ENCODE data around the gene LRRC61.
"Not testable (repeated sequence)": the region's sequence is repeated elsewhere in the genome, so short reads cannot be mapped to it uniquely, and the experiment has no call there.

LRRC61 gene

GRCh38 chr7:150296802-150297201 is 26.4 kb upstream of the LRRC61 start:
- not testable (repeated sequence) for H2BK120ac ChIP-seq (ENCODE audit: low read depth, low read length); H2BK15ac ChIP-seq (ENCODE audit: low read depth, poor library complexity, severe bottlenecking); H3K79me1 ChIP-seq (replicated peaks; ENCODE audit: low read length, poor library complexity, severe bottlenecking); H2BK5ac ChIP-seq (ENCODE audit: low read depth, low read length, poor library complexity, severe bottlenecking); H3K4me1 ChIP-seq (ENCODE audit: control insufficient read depth, insufficient read depth, low read depth, low read length); H3K4me2 ChIP-seq (ENCODE audit: low read length, poor library complexity, severe bottlenecking); H3K9me3 ChIP-seq (ENCODE audit: control insufficient read depth, low read length); H3K23ac ChIP-seq (ENCODE audit: low read length in 2 of 2); H2BK12ac ChIP-seq (ENCODE audit: low read length in 2 of 2); H4K91ac ChIP-seq (ENCODE audit: low read length); H3K4ac ChIP-seq (ENCODE audit: low read depth in 1 of 2, low read length in 2 of 2); H3K27ac ChIP-seq (ENCODE audit: low read length, poor library complexity, severe bottlenecking); DNase-seq; H4K8ac ChIP-seq (ENCODE audit: low read length); H3K9ac ChIP-seq (ENCODE audit: low read length); H2AFZ ChIP-seq (ENCODE audit: low read depth, low read length); H3K18ac ChIP-seq (ENCODE audit: low read depth in 1 of 2, low read length in 2 of 2); H3K27me3 ChIP-seq (ENCODE audit: control insufficient read depth in 1 of 2, insufficient read depth in 1 of 2, low read length in 2 of 2); H2AK5ac ChIP-seq (ENCODE audit: low read length, severe bottlenecking); H3K14ac ChIP-seq (ENCODE audit: low read length in 2 of 2); H3K4me3 ChIP-seq (ENCODE audit: insufficient read depth in 1 of 2, low read depth in 1 of 2, low read length in 2 of 2); H3K36me3 ChIP-seq (ENCODE audit: control insufficient read depth in 1 of 2, insufficient read depth in 2 of 2, low read depth in 1 of 2, low read length in 2 of 2)
- WGBS, result 82% methylated on average over 7 of the region's 10 CpGs

GRCh38 chr7:150297978-150298377 is 25.2 kb upstream of the LRRC61 start:
- H4K8ac ChIP-seq (ENCODE audit: low read length); H3K4me3 ChIP-seq (ENCODE audit: insufficient read depth in 1 of 2, low read depth in 1 of 2, low read length in 2 of 2); H3K23ac ChIP-seq (ENCODE audit: low read length in 2 of 2); H3K18ac ChIP-seq (ENCODE audit: low read depth in 1 of 2, low read length in 2 of 2); H2BK15ac ChIP-seq (ENCODE audit: low read depth, poor library complexity, severe bottlenecking); H3K27ac ChIP-seq (ENCODE audit: low read length, poor library complexity, severe bottlenecking); H2BK5ac ChIP-seq (ENCODE audit: low read depth, low read length, poor library complexity, severe bottlenecking); H3K27me3 ChIP-seq (ENCODE audit: control insufficient read depth in 1 of 2, insufficient read depth in 1 of 2, low read length in 2 of 2); H4K91ac ChIP-seq (ENCODE audit: low read length); H3K79me1 ChIP-seq (replicated peaks; ENCODE audit: low read length, poor library complexity, severe bottlenecking); H2BK12ac ChIP-seq (ENCODE audit: low read length in 2 of 2); H3K4me2 ChIP-seq (ENCODE audit: low read length, poor library complexity, severe bottlenecking); H3K36me3 ChIP-seq (ENCODE audit: control insufficient read depth in 1 of 2, insufficient read depth in 2 of 2, low read depth in 1 of 2, low read length in 2 of 2); H3K4me1 ChIP-seq (ENCODE audit: control insufficient read depth, insufficient read depth, low read depth, low read length); H2AFZ ChIP-seq (ENCODE audit: low read depth, low read length); H2BK120ac ChIP-seq (ENCODE audit: low read depth, low read length); H3K4ac ChIP-seq (ENCODE audit: low read depth in 1 of 2, low read length in 2 of 2); H3K14ac ChIP-seq (ENCODE audit: low read length in 2 of 2); H2AK5ac ChIP-seq (ENCODE audit: low read length, severe bottlenecking); DNase-seq; H3K9me3 ChIP-seq (ENCODE audit: control insufficient read depth, low read length); H3K9ac ChIP-seq (ENCODE audit: low read length): not testable (repeated sequence)

GRCh38 chr7:150302908-150303310 is 20.2 kb upstream of the LRRC61 start:
- not testable (repeated sequence) for H2BK12ac ChIP-seq (ENCODE audit: low read length in 2 of 2); H3K4ac ChIP-seq (ENCODE audit: low read depth in 1 of 2, low read length in 2 of 2); H3K23ac ChIP-seq (ENCODE audit: low read length in 2 of 2); H3K79me1 ChIP-seq (replicated peaks; ENCODE audit: low read length, poor library complexity, severe bottlenecking); H3K14ac ChIP-seq (ENCODE audit: low read length in 2 of 2); H2BK120ac ChIP-seq (ENCODE audit: low read depth, low read length); H3K4me3 ChIP-seq (ENCODE audit: insufficient read depth in 1 of 2, low read depth in 1 of 2, low read length in 2 of 2); DNase-seq; H2AK5ac ChIP-seq (ENCODE audit: low read length, severe bottlenecking); H3K9me3 ChIP-seq (ENCODE audit: control insufficient read depth, low read length); H3K27ac ChIP-seq (ENCODE audit: low read length, poor library complexity, severe bottlenecking); H3K36me3 ChIP-seq (ENCODE audit: control insufficient read depth in 1 of 2, insufficient read depth in 2 of 2, low read depth in 1 of 2, low read length in 2 of 2); H3K4me2 ChIP-seq (ENCODE audit: low read length, poor library complexity, severe bottlenecking); H3K4me1 ChIP-seq (ENCODE audit: control insufficient read depth, insufficient read depth, low read depth, low read length); H3K9ac ChIP-seq (ENCODE audit: low read length); H2AFZ ChIP-seq (ENCODE audit: low read depth, low read length); H2BK5ac ChIP-seq (ENCODE audit: low read depth, low read length, poor library complexity, severe bottlenecking); H3K27me3 ChIP-seq (ENCODE audit: control insufficient read depth in 1 of 2, insufficient read depth in 1 of 2, low read length in 2 of 2); H2BK15ac ChIP-seq (ENCODE audit: low read depth, poor library complexity, severe bottlenecking); H4K91ac ChIP-seq (ENCODE audit: low read length); H3K18ac ChIP-seq (ENCODE audit: low read depth in 1 of 2, low read length in 2 of 2); H4K8ac ChIP-seq (ENCODE audit: low read length)
- WGBS, result no CpG with 5 or more reads among the region's 1 CpG

- H3K9me3 ChIP-seq (ENCODE audit: control insufficient read depth, low read length); H3K4me2 ChIP-seq (ENCODE audit: low read length, poor library complexity, severe bottlenecking); H2BK15ac ChIP-seq (ENCODE audit: low read depth, poor library complexity, severe bottlenecking); H2BK5ac ChIP-seq (ENCODE audit: low read depth, low read length, poor library complexity, severe bottlenecking); H4K8ac ChIP-seq (ENCODE audit: low read length); H2BK12ac ChIP-seq (ENCODE audit: low read length in 2 of 2); H2AFZ ChIP-seq (ENCODE audit: low read depth, low read length); H3K36me3 ChIP-seq (ENCODE audit: control insufficient read depth in 1 of 2, insufficient read depth in 2 of 2, low read depth in 1 of 2, low read length in 2 of 2); H4K91ac ChIP-seq (ENCODE audit: low read length); H3K18ac ChIP-seq (ENCODE audit: low read depth in 1 of 2, low read length in 2 of 2); DNase-seq; H3K4me3 ChIP-seq (ENCODE audit: insufficient read depth in 1 of 2, low read depth in 1 of 2, low read length in 2 of 2); H3K4me1 ChIP-seq (ENCODE audit: control insufficient read depth, insufficient read depth, low read depth, low read length); H2AK5ac ChIP-seq (ENCODE audit: low read length, severe bottlenecking); H3K27me3 ChIP-seq (ENCODE audit: control insufficient read depth in 1 of 2, insufficient read depth in 1 of 2, low read length in 2 of 2); H3K23ac ChIP-seq (ENCODE audit: low read length in 2 of 2); H3K4ac ChIP-seq (ENCODE audit: low read depth in 1 of 2, low read length in 2 of 2); H3K14ac ChIP-seq (ENCODE audit: low read length in 2 of 2); H3K27ac ChIP-seq (ENCODE audit: low read length, poor library complexity, severe bottlenecking); H2BK120ac ChIP-seq (ENCODE audit: low read depth, low read length); H3K9ac ChIP-seq (ENCODE audit: low read length); H3K79me1 ChIP-seq (replicated peaks; ENCODE audit: low read length, poor library complexity, severe bottlenecking): not testable (repeated sequence)
- 64% methylated on average over 2 of the region's 8 CpGs for WGBS
Observed at GRCh38 chr7:150304499-150305258, 18.5 kb upstream of the LRRC61 start.
